Endothelial cell of umbilical vein (primary cell): ENCODE data around the gene PRAMEF5. TPM values are rescaled to one million over a fixed set of nuclear protein-coding genes. Genes with fewer than 3 reads are reported as not detected.
"Not testable (repeated sequence)": the region's sequence is repeated elsewhere in the genome, so short reads cannot be mapped to it uniquely, and the experiment has no call there.

Experiments
- BruUV-seq: library from RNA; stranded (reverse); fragments of 400-500 nt; replicated peaks from 2 replicates; lab custom pipeline; 2021; lab: Mats Ljungman, UMichigan
- CTCF ChIA-PET: fragments of 300-600, 350-600 bp; sonication (Branson Sonifier 250); formaldehyde crosslinking; loops from one replicate; lab custom pipeline; 2021; ENCODE audit warnings: antibody characterized with exemption, inconsistent platforms; lab: Charles Lee
- POLR2A ChIA-PET: fragments of 300-600, 350-600 bp; sonication (Branson Sonifier 250); formaldehyde crosslinking; loops from one replicate; lab custom pipeline; 2021; ENCODE audit warnings: antibody characterized with exemption, inconsistent platforms; lab: Charles Lee
- DNase-seq: peaks from one replicate; pipeline ENCODE4 v3.0.0-alpha.2; 2011; ENCODE audit warnings: low read depth, low spot score
- FAIRE-seq: peaks from 2 replicates; lab custom pipeline; 2011; peaks lifted over from hg19 to GRCh38; lab: Jason Lieb, UNC
- H2AFZ ChIP-seq: 2 replicates; pipeline ENCODE4 v1.6.0; 2012; ENCODE audit warnings: low read depth, low read length, control low read depth, inconsistent platforms
- H3K27ac ChIP-seq: 2 replicates; pipeline ENCODE4 v1.5.1; 2011; ENCODE audit warnings: low read depth, mild to moderate bottlenecking, control low read depth, low read length, moderate library complexity; ENCODE audit not compliant: insufficient read depth
- H3K27me3 ChIP-seq, 2 experiments: 2 replicates each; pipeline versions ENCODE4 v1.6.0 to v1.6.1; 2011; ENCODE audit warnings: low read length in 2 of 2, mixed read lengths in 1 of 2; ENCODE audit not compliant: control insufficient read depth in 2 of 2, insufficient read depth in 2 of 2
- H3K36me3 ChIP-seq, 2 experiments: 2 replicates in 1 of 2; 3 replicates in 1 of 2; pipeline ENCODE4 v1.5.1; 2011; ENCODE audit warnings: low read length in 2 of 2, mild to moderate bottlenecking in 1 of 2, moderate library complexity in 1 of 2; ENCODE audit not compliant: control insufficient read depth in 2 of 2, insufficient read depth in 2 of 2; ENCODE audit errors: extremely low read depth in 1 of 2
- H3K4me1 ChIP-seq: 3 replicates; pipeline ENCODE4 v1.5.1; 2011; ENCODE audit warnings: mild to moderate bottlenecking, low read length; ENCODE audit not compliant: control insufficient read depth, insufficient read depth; ENCODE audit errors: extremely low read depth
- H3K4me2 ChIP-seq: 2 replicates; pipeline ENCODE4 v1.6.1; 2011; ENCODE audit warnings: low read length, control low read depth, mixed read lengths; ENCODE audit not compliant: insufficient read depth
- H3K4me3 ChIP-seq, 3 experiments: fragments of 200-600 bp in 1 of 3; sonication (generic), shearing (Covaris generic) in 1 of 3; replicated peaks in 1 of 3; 2 replicates each; pipeline ENCODE4 v1.5.1; 2011 to 2016; ENCODE audit warnings: control low read depth in 3 of 3, low read length in 3 of 3, mild to moderate bottlenecking in 2 of 3, inconsistent platforms in 1 of 3, low read depth in 1 of 3, moderate library complexity in 1 of 3; ENCODE audit not compliant: insufficient read depth in 1 of 3
- H3K79me2 ChIP-seq: 2 replicates; pipeline ENCODE4 v1.6.0; 2012; ENCODE audit warnings: low read length, inconsistent platforms; ENCODE audit not compliant: control insufficient read depth, insufficient read depth
- H3K9ac ChIP-seq: replicated peaks from 2 replicates; pipeline ENCODE3; 2011; ENCODE audit warnings: low read length, control low read depth; ENCODE audit not compliant: insufficient read depth; ENCODE audit errors: extremely low read depth
- H3K9me1 ChIP-seq: replicated peaks from 3 replicates; pipeline ENCODE4 v1.6.0; 2011; ENCODE audit warnings: mild to moderate bottlenecking, low read length; ENCODE audit not compliant: control insufficient read depth, insufficient read depth; ENCODE audit errors: extremely low read depth
- H3K9me3 ChIP-seq: replicated peaks from 2 replicates; pipeline ENCODE4 v1.5.1; 2012; ENCODE audit warnings: low read length, inconsistent platforms; ENCODE audit not compliant: control insufficient read depth, insufficient read depth
- H4K20me1 ChIP-seq: replicated peaks from 2 replicates; pipeline ENCODE3; 2011; ENCODE audit warnings: mild to moderate bottlenecking, low read length; ENCODE audit not compliant: control insufficient read depth, insufficient read depth; ENCODE audit errors: extremely low read depth
- dilution Hi-C: fragments of 300-500 bp; cut with MboI; formaldehyde crosslinking; loops from one replicate; pipeline ENCODE4 v1.15.0; 2019; ENCODE audit warnings: low sequenced_read_pairs; ENCODE audit not compliant: extremely low pct_ligation_motif_present
- intact Hi-C: fragments of 100-400 bp; cut with micrococcal nuclease; formaldehyde crosslinking; loops from one replicate; pipeline ENCODE4 v1.10.0; 2022
- polyA plus RNA-seq, 4 experiments: library from polyadenylated mRNA; depleted of rRNA in 3 of 4; stranded (reverse) in 3 of 4; unstranded in 1 of 4; fragments of >200 nt; gene quantifications; 2 replicates each; pipeline versions ENCODE4 v1.2.1 to v1.2.3, GENCODE V29; 2011 to 2012; ENCODE audit warnings: missing spikeins in 1 of 4
- total RNA-seq: library from RNA; stranded (reverse); gene quantifications from 2 replicates; pipeline ENCODE4 v1.2.3, GENCODE V29; 2021

Gene PRAMEF5
- total and polyA plus RNA-seq, 2 donors (not counting 3 experiments of a cell fraction or from before 2014, with no cell fraction given) = not detected

GRCh38 chr1:13239633-13240032 is 14.4 kb upstream of the PRAMEF5 start:
- H3K27ac ChIP-seq, H3K9me3 ChIP-seq, dilution Hi-C loops, POLR2A ChIA-PET, H3K9me1 ChIP-seq, H3K4me1 ChIP-seq, H4K20me1 ChIP-seq, H3K4me3 ChIP-seq, FAIRE-seq, H3K36me3 ChIP-seq, intact Hi-C loops, H2AFZ ChIP-seq, H3K4me2 ChIP-seq, BruUV-seq, H3K79me2 ChIP-seq, CTCF ChIA-PET, DNase-seq, H3K27me3 ChIP-seq, H3K9ac ChIP-seq: not testable (repeated sequence)

- H4K20me1 ChIP-seq, H3K4me2 ChIP-seq, H3K27me3 ChIP-seq, CTCF ChIA-PET, H3K4me1 ChIP-seq, H3K4me3 ChIP-seq, H3K36me3 ChIP-seq, FAIRE-seq, H3K9me1 ChIP-seq, intact Hi-C loops, DNase-seq, H3K9me3 ChIP-seq, H3K9ac ChIP-seq, H3K27ac ChIP-seq, H3K79me2 ChIP-seq, BruUV-seq, H2AFZ ChIP-seq, POLR2A ChIA-PET, dilution Hi-C loops: not testable (repeated sequence)
These were observed 10.3 kb upstream of the PRAMEF5 start for GRCh38 chr1:13243536-13244263.

- FAIRE-seq, POLR2A ChIA-PET, H4K20me1 ChIP-seq: not testable (repeated sequence)
These were observed 8.0 kb upstream of the PRAMEF5 start for GRCh38 chr1:13245841-13246553.

GRCh38 chr1:13246554-13246871 is 7.5 kb upstream of the PRAMEF5 start:
- dilution Hi-C loops, BruUV-seq: not testable (repeated sequence)

More at GRCh38 chr1:13245841-13246553, 8.0 kb upstream of the PRAMEF5 start:
- H2AFZ ChIP-seq, BruUV-seq, CTCF ChIA-PET, H3K27ac ChIP-seq, H3K4me2 ChIP-seq, H3K9me1 ChIP-seq, intact Hi-C loops, H3K79me2 ChIP-seq, H3K9ac ChIP-seq, H3K9me3 ChIP-seq, H3K4me1 ChIP-seq, H3K4me3 ChIP-seq, H3K36me3 ChIP-seq, dilution Hi-C loops, DNase-seq, H3K27me3 ChIP-seq: not testable (repeated sequence)

More at GRCh38 chr1:13246554-13246871, 7.5 kb upstream of the PRAMEF5 start:
- CTCF ChIA-PET, H4K20me1 ChIP-seq, POLR2A ChIA-PET, FAIRE-seq, H3K4me3 ChIP-seq, H3K4me2 ChIP-seq, H3K36me3 ChIP-seq, H3K9ac ChIP-seq, H3K79me2 ChIP-seq, H3K9me3 ChIP-seq, intact Hi-C loops, H3K27ac ChIP-seq, H3K4me1 ChIP-seq, H2AFZ ChIP-seq, H3K9me1 ChIP-seq, H3K27me3 ChIP-seq, DNase-seq: not testable (repeated sequence)
